SK-N-SH (cell line): ENCODE data around the gene MYLIP.

Experiments
- CHD2 ChIP-seq: fragments of 150-350 bp; IDR thresholded peaks from 2 replicates; pipeline ENCODE4 v1.6.1; 2018; ENCODE audit warnings: low read length; ENCODE audit not compliant: partially characterized antibody
- CTCF ChIP-seq: fragments of 200-600 bp; sonication (generic); IDR thresholded peaks from 2 replicates; pipeline ENCODE4 v1.6.1; 2017; ENCODE audit warnings: antibody characterized with exemption, mild to moderate bottlenecking, moderate library complexity
- EP300 ChIP-seq, 2 experiments: IDR thresholded peaks; 2 replicates each; pipeline versions ENCODE4 v1.4.0 to v1.6.1; 2012; ENCODE audit warnings: borderline replicate concordance in 1 of 2, low read depth in 1 of 2, low read length in 1 of 2
- GABPA ChIP-seq: IDR thresholded peaks from 2 replicates; pipeline ENCODE4 v1.4.0; 2012; ENCODE audit warnings: low read depth, mild to moderate bottlenecking
- JUND ChIP-seq: IDR thresholded peaks from 2 replicates; pipeline ENCODE4 v1.4.0; 2012
- MAX ChIP-seq: IDR thresholded peaks from 2 replicates; pipeline ENCODE4 v1.4.0; 2012; ENCODE audit warnings: low read depth
- NRF1 ChIP-seq: IDR thresholded peaks from 2 replicates; pipeline ENCODE4 v1.6.1; 2012; ENCODE audit warnings: low read depth, mild to moderate bottlenecking, low read length
- POLR2AphosphoS5 ChIP-seq: IDR thresholded peaks from 2 replicates; pipeline ENCODE4 v1.6.1; 2012; ENCODE audit warnings: low read depth, low read length
- RAD21 ChIP-seq: IDR thresholded peaks from 2 replicates; pipeline ENCODE4 v1.6.1; 2012; ENCODE audit warnings: mild to moderate bottlenecking, low read length
- SIN3A ChIP-seq: IDR thresholded peaks from 2 replicates; pipeline ENCODE4 v1.6.1; 2012; ENCODE audit warnings: low read depth, mild to moderate bottlenecking, low read length, moderate library complexity, borderline replicate concordance
- TAF1 ChIP-seq: IDR thresholded peaks from 2 replicates; pipeline ENCODE4 v1.6.1; 2012; ENCODE audit warnings: low read depth, mild to moderate bottlenecking, low read length, moderate library complexity, borderline replicate concordance
- TEAD4 ChIP-seq: IDR thresholded peaks from 2 replicates; pipeline ENCODE4 v1.4.0; 2012; ENCODE audit warnings: mild to moderate bottlenecking, borderline replicate concordance; ENCODE audit not compliant: insufficient read depth
- YY1 ChIP-seq: IDR thresholded peaks from 2 replicates; pipeline ENCODE4 v1.4.0; 2012; ENCODE audit warnings: low read depth, mild to moderate bottlenecking

- TF ChIP-seq CTCF (no peak), CHD2 (no peak), EP300 (IDR thresholded peaks at IDR 0.05; ENCODE audit: borderline replicate concordance in 1 of 2, low read depth in 1 of 2, low read length in 1 of 2) (no peak), RAD21 (no peak), TEAD4 (no peak), NRF1 (no peak), POLR2AphosphoS5 (no peak), JUND (no peak), SIN3A (no peak), YY1 (no peak), MAX (no peak), TAF1 (no peak), GABPA (no peak)
Measured at GRCh38 chr6:16141514-16141913, 12.6 kb downstream of the MYLIP start.
